Liver (tissue), 9 donors: ENCODE data around the gene NPIPB8. TPM values are rescaled to one million over a fixed set of nuclear protein-coding genes. Genes with fewer than 3 reads are reported as not detected.
A peak's percentile ranks its signal among the peaks of the same experiment; 100 is the strongest.

Experiments used
- DNase-seq: peaks from one replicate; pipeline ENCODE4 v3.0.0-alpha.2; 2017; ENCODE audit warnings: low spot score
- H3K27ac ChIP-seq, 2 donors: one replicate each; pipeline ENCODE4 v1.7.0; 2013; ENCODE audit warnings: inconsistent platforms in 2 of 2, low read length in 2 of 2, control low read depth in 1 of 2, low read depth in 1 of 2, mild to moderate bottlenecking in 1 of 2
- H3K27me3 ChIP-seq, 4 donors: one replicate each; pipeline versions ENCODE4 v1.6.1 to v1.7.0; 2013; ENCODE audit warnings: low read length in 3 of 4, inconsistent platforms in 1 of 4, mild to moderate bottlenecking in 1 of 4, moderate library complexity in 1 of 4; ENCODE audit not compliant: control insufficient read depth in 4 of 4, insufficient read depth in 4 of 4
- H3K36me3 ChIP-seq, 4 donors: one replicate each; pipeline versions ENCODE4 v1.6.1 to v1.7.0; 2013; ENCODE audit warnings: low read length in 3 of 4, mild to moderate bottlenecking in 3 of 4, low read depth in 1 of 4, moderate library complexity in 1 of 4; ENCODE audit not compliant: control insufficient read depth in 4 of 4, insufficient read depth in 3 of 4
- H3K4me1 ChIP-seq, 4 donors: one replicate each; pipeline versions ENCODE4 v1.6.1 to v1.7.0; 2013; ENCODE audit warnings: low read length in 3 of 4, mild to moderate bottlenecking in 3 of 4, moderate library complexity in 1 of 4; ENCODE audit not compliant: control insufficient read depth in 4 of 4, insufficient read depth in 4 of 4
- H3K4me3 ChIP-seq, 3 donors: one replicate each; pipeline versions ENCODE4 v1.6.1 to v1.7.0; 2013; ENCODE audit warnings: low read length in 3 of 3, control low read depth in 1 of 3, low read depth in 1 of 3, mild to moderate bottlenecking in 1 of 3
- H3K9ac ChIP-seq, 2 donors: one replicate each; pipeline ENCODE4 v1.7.0; 2013; ENCODE audit warnings: low read length in 2 of 2, mild to moderate bottlenecking in 2 of 2, moderate library complexity in 2 of 2, control low read depth in 1 of 2, low read depth in 1 of 2
- H3K9me3 ChIP-seq, 4 donors: one replicate each; pipeline versions ENCODE4 v1.6.1 to v1.7.0; 2013; ENCODE audit warnings: low read length in 3 of 4; ENCODE audit not compliant: control insufficient read depth in 4 of 4
- EGR1 ChIP-seq, 2 donors: IDR thresholded peaks; 2 replicates each; pipeline ENCODE4 v1.6.1; 2016 to 2018; ENCODE audit warnings: antibody characterized with exemption in 2 of 2, low read depth in 2 of 2
- FOXA1 ChIP-seq: IDR thresholded peaks from 2 replicates; pipeline ENCODE4 v1.6.1; 2016; ENCODE audit warnings: antibody characterized with exemption
- FOXA2 ChIP-seq: IDR thresholded peaks from 2 replicates; pipeline ENCODE4 v1.6.1; 2016; ENCODE audit warnings: antibody characterized with exemption
- GABPA ChIP-seq, 2 donors: IDR thresholded peaks in 1 of 2; conservative IDR thresholded peaks in 1 of 2; 2 replicates each; pipeline ENCODE4 v1.6.1; 2016; ENCODE audit warnings: antibody characterized with exemption in 2 of 2, mild to moderate bottlenecking in 1 of 2, moderate library complexity in 1 of 2
- HNF4A ChIP-seq, 2 donors: conservative IDR thresholded peaks; 2 replicates each; pipeline ENCODE4 v1.6.1; 2016; ENCODE audit warnings: antibody characterized with exemption in 2 of 2, mild to moderate bottlenecking in 2 of 2
- HNF4G ChIP-seq: IDR thresholded peaks from 2 replicates; pipeline ENCODE4 v1.6.1; 2016; ENCODE audit warnings: antibody characterized with exemption
- JUND ChIP-seq, 2 donors: IDR thresholded peaks; 2 replicates each; pipeline ENCODE4 v1.6.1; 2016; ENCODE audit warnings: antibody characterized with exemption in 2 of 2
- NR2F2 ChIP-seq: IDR thresholded peaks from 2 replicates; pipeline ENCODE4 v1.6.1; 2016; ENCODE audit warnings: antibody characterized with exemption
- RAD21 ChIP-seq, 2 donors: IDR thresholded peaks; 2 replicates each; pipeline ENCODE4 v1.6.1; 2016; ENCODE audit warnings: antibody characterized with exemption in 2 of 2, mild to moderate bottlenecking in 2 of 2
- RXRA ChIP-seq, 2 donors: IDR thresholded peaks; 2 replicates each; pipeline ENCODE4 v1.6.1; 2017 to 2018; ENCODE audit warnings: antibody characterized with exemption in 2 of 2, mild to moderate bottlenecking in 1 of 2
- SP1 ChIP-seq: IDR thresholded peaks from 2 replicates; pipeline ENCODE4 v1.6.1; 2018; ENCODE audit warnings: antibody characterized with exemption, mild to moderate bottlenecking
- TAF1 ChIP-seq: conservative IDR thresholded peaks from 2 replicates; pipeline ENCODE4 v1.6.1; 2016; ENCODE audit warnings: antibody characterized with exemption, mild to moderate bottlenecking
- YY1 ChIP-seq: IDR thresholded peaks from 2 replicates; pipeline ENCODE4 v1.6.1; 2016; ENCODE audit warnings: antibody characterized with exemption, mild to moderate bottlenecking
- WGBS: extraction: QIAGEN DNeasy Blood & Tissue Kit; methylation state at CpG from one replicate; pipeline ENCODE4 v1.1.7; 2013; 5-methylcytosine and 5-hydroxymethylcytosine counted together
- polyA plus RNA-seq, 2 donors: library from polyadenylated mRNA; stranded (reverse) in 1 of 2; unstranded in 1 of 2; fragments of 200-250 nt in 1 of 2; fragments of >200 nt in 1 of 2; fragmentation: Nextera tagmentation in 1 of 2; extraction: Ambion mirVana in 1 of 2; gene quantifications; one replicate each; pipeline versions ENCODE4 v1.2.1 to v1.2.3, GENCODE V29; 2013 to 2015
- total RNA-seq, 2 donors: library from RNA; depleted of rRNA; stranded (reverse); fragments of >200 nt; gene quantifications; one replicate each; pipeline ENCODE4 v1.2.3, GENCODE V29; 2014
- TF ChIP-seq, protein P1 (sequence below): IDR thresholded peaks from 2 replicates; pipeline ENCODE4 v1.6.1; 2016; ENCODE audit warnings: antibody characterized with exemption
- TF ChIP-seq, protein P2 (sequence below): IDR thresholded peaks from 2 replicates; pipeline ENCODE4 v1.6.1; 2016; ENCODE audit warnings: antibody characterized with exemption
- TF ChIP-seq, protein P3 (sequence below): fragments of 150-350 bp; IDR thresholded peaks from 2 replicates; pipeline ENCODE4 v1.5.1; 2017; ENCODE audit warnings: improper control_type of control experiment, low read depth, low read length; ENCODE audit not compliant: missing input control
- TF ChIP-seq, protein P4 (sequence below): IDR thresholded peaks from 2 replicates; pipeline ENCODE4 v1.6.1; 2016; ENCODE audit warnings: antibody characterized with exemption
- TF ChIP-seq, protein P5 (sequence below): IDR thresholded peaks from 2 replicates; pipeline ENCODE4 v1.6.1; 2016; ENCODE audit warnings: antibody characterized with exemption, mild to moderate bottlenecking
- donor health status: healthy.
- donor health status: healthy.
- donor health status: healthy.
- donor health status: healthy.
- donor health status: healthy.

NPIPB8 gene
- total and polyA plus RNA-seq, 4 donors = 0.08 to 0.53 TPM; not detected in 2

DNA sequence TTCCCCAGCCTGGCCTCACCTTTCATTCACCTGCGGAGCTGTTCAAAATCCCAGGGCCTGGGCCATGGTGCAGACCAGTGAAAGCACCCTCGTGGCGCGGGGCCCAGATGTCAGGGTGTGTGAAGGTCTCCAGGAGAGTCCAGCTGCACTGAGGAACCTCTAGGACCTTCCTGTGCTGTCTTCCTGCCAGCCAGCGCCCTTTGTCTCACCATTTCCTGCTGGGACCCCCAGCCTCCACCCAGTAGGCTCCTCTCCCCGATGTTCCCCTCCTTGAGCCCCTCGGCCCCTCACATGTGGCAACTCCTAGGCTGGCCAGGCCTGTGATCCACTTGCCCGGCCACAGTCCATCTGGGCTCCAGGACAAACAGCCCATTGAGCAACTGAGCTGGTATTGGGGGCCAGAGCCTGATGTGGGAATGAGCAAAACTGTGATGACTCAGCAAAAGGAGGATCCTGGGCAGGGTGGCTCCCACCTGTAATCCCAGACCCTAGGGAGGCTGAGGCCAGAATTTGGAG, 41.7 kb upstream of the NPIPB8 start:
- H3K36me3 ChIP-seq = peaks cover 4 to 10% (median 4%) of the 10 kb centered on the region in 4 donors
- H3K4me3 ChIP-seq = peak overlapping the region in 2 of 3 donors; percentile 27 to 38
- no peak for DNase-seq
- TF ChIP-seq SP1 (peak; percentile 29), RXRA (IDR thresholded peaks at IDR 0.05) (peak in 1 of 2 donors; percentile 52), JUND (IDR thresholded peaks at IDR 0.05) (no peak), EGR1 (IDR thresholded peaks at IDR 0.05; ENCODE audit: low read depth in 2 of 2) (no peak), HNF4A (conservative IDR thresholded peaks at IDR 0.05) (peak; percentile 68 to 78)
- TF ChIP-seq, protein P1, sequence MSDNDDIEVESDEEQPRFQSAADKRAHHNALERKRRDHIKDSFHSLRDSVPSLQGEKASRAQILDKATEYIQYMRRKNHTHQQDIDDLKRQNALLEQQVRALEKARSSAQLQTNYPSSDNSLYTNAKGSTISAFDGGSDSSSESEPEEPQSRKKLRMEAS = no peak
- TF ChIP-seq, protein P2, sequence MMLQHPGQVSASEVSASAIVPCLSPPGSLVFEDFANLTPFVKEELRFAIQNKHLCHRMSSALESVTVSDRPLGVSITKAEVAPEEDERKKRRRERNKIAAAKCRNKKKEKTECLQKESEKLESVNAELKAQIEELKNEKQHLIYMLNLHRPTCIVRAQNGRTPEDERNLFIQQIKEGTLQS = no peak
- TF ChIP-seq, protein P3, sequence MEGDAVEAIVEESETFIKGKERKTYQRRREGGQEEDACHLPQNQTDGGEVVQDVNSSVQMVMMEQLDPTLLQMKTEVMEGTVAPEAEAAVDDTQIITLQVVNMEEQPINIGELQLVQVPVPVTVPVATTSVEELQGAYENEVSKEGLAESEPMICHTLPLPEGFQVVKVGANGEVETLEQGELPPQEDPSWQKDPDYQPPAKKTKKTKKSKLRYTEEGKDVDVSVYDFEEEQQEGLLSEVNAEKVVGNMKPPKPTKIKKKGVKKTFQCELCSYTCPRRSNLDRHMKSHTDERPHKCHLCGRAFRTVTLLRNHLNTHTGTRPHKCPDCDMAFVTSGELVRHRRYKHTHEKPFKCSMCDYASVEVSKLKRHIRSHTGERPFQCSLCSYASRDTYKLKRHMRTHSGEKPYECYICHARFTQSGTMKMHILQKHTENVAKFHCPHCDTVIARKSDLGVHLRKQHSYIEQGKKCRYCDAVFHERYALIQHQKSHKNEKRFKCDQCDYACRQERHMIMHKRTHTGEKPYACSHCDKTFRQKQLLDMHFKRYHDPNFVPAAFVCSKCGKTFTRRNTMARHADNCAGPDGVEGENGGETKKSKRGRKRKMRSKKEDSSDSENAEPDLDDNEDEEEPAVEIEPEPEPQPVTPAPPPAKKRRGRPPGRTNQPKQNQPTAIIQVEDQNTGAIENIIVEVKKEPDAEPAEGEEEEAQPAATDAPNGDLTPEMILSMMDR = no peak
- peaks cover 7 to 32% (median 25%) of the 10 kb centered on the region in 4 donors for H3K4me1 ChIP-seq
- H3K27me3 ChIP-seq = no peaks in the 10 kb centered on the region
- H3K9me3 ChIP-seq = no peaks in the 10 kb centered on the region
- H3K9ac ChIP-seq = peak overlapping the region in 1 of 2 donors; percentile 28
- H3K27ac ChIP-seq = peak overlapping the region; percentile 70 to 81
- 32% methylated on average over 8 of the region's 8 CpGs for WGBS

DNA sequence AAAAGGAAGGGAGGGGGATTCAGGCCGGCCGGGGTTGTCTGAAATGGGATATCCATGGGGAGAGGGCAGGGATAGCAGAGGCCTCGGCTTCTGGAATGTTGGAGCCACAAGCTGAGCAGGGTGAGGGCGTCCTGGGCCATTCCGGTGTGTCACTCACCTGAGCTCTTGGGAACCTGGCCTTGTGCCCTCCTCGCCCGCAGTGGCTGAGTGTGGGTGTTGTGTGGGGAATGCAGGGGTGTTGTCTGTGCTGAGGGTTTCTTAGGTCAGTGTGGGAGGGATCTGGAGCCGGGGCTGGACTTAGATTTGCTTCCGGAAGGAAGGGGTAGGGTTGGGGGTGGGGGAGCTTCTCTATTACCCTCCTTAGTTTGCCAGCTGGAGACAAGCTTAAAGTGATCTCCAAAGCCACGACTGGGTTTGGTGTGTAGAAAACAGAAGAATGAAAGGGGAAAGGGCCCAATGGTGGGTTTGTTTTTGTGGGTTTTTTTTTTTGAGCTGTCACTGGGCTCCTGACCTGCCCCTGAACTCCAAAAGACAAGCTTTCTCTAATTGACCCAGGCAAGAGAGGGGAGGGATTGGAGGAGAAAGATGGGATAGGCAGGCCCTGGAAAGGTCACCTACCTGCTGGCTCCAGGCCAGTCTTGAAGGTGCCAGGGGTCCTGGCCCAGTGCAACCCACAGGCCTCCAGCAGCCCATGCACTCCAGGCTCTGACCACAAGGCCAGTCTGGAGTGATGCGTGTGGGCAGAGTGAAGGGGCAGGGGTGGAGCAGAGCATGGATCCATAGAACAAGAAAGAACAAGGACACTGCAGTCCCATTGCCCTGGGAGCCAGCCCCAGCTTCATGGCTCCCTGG, 40.8 kb upstream of the NPIPB8 start, which contains the start of gene SULT1A2:
TSS of gene SULT1A2 (minus strand) at position 211 of the 852 bp plus-strand sequence. CDS start 1,120 bp downstream, outside the sequence.
- Histone ChIP-seq H3K27me3 (no peaks in the 10 kb centered on the region), H3K36me3 (peaks cover 0 to 6% (median 3%) of the 10 kb centered on the region in 4 donors), H3K9ac (peak within 1 kb of the TSS in 1 of 2 donors; percentile 28), H3K9me3 (no peaks in the 10 kb centered on the region), H3K27ac (peak within 1 kb of the TSS; percentile 70 to 81), H3K4me3 (peak within 1 kb of the TSS in 2 of 3 donors; percentile 27 to 38), H3K4me1 (peaks cover 7 to 32% (median 25%) of the 10 kb centered on the region in 4 donors)
- DNase-seq = peak; percentile 52
- 12% methylated on average over 11 of the region's 11 CpGs for WGBS
- TF ChIP-seq, protein P4, sequence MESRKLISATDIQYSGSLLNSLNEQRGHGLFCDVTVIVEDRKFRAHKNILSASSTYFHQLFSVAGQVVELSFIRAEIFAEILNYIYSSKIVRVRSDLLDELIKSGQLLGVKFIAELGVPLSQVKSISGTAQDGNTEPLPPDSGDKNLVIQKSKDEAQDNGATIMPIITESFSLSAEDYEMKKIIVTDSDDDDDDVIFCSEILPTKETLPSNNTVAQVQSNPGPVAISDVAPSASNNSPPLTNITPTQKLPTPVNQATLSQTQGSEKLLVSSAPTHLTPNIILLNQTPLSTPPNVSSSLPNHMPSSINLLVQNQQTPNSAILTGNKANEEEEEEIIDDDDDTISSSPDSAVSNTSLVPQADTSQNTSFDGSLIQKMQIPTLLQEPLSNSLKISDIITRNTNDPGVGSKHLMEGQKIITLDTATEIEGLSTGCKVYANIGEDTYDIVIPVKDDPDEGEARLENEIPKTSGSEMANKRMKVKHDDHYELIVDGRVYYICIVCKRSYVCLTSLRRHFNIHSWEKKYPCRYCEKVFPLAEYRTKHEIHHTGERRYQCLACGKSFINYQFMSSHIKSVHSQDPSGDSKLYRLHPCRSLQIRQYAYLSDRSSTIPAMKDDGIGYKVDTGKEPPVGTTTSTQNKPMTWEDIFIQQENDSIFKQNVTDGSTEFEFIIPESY = no peak
- TF ChIP-seq NR2F2 (no peak), RAD21 (IDR thresholded peaks at IDR 0.05) (peak in 1 of 2 donors; percentile 13), YY1 (no peak), TAF1 (no peak), SP1 (peak; percentile 47), RXRA (IDR thresholded peaks at IDR 0.05) (peak; percentile 73 to 85), FOXA1 (peak; percentile 13), HNF4A (conservative IDR thresholded peaks at IDR 0.05) (peak; percentile 48 to 60), GABPA (IDR thresholded peaks at IDR 0.05 in 1 of 2, conservative IDR thresholded peaks at IDR 0.05 in 1 of 2) (peak in 1 of 2 donors; percentile 69), JUND (IDR thresholded peaks at IDR 0.05) (peak in 1 of 2 donors; percentile 28), FOXA2 (no peak), HNF4G (no peak), EGR1 (IDR thresholded peaks at IDR 0.05; ENCODE audit: low read depth in 2 of 2) (peak in 1 of 2 donors; percentile 22)
- TF ChIP-seq, protein P1 = no peak
- TF ChIP-seq, protein P2 = no peak
- TF ChIP-seq, protein P3 = no peak
- TF ChIP-seq, protein P5, sequence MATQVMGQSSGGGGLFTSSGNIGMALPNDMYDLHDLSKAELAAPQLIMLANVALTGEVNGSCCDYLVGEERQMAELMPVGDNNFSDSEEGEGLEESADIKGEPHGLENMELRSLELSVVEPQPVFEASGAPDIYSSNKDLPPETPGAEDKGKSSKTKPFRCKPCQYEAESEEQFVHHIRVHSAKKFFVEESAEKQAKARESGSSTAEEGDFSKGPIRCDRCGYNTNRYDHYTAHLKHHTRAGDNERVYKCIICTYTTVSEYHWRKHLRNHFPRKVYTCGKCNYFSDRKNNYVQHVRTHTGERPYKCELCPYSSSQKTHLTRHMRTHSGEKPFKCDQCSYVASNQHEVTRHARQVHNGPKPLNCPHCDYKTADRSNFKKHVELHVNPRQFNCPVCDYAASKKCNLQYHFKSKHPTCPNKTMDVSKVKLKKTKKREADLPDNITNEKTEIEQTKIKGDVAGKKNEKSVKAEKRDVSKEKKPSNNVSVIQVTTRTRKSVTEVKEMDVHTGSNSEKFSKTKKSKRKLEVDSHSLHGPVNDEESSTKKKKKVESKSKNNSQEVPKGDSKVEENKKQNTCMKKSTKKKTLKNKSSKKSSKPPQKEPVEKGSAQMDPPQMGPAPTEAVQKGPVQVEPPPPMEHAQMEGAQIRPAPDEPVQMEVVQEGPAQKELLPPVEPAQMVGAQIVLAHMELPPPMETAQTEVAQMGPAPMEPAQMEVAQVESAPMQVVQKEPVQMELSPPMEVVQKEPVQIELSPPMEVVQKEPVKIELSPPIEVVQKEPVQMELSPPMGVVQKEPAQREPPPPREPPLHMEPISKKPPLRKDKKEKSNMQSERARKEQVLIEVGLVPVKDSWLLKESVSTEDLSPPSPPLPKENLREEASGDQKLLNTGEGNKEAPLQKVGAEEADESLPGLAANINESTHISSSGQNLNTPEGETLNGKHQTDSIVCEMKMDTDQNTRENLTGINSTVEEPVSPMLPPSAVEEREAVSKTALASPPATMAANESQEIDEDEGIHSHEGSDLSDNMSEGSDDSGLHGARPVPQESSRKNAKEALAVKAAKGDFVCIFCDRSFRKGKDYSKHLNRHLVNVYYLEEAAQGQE = no peak
